Activated naive CD8-positive, alpha-beta T cell (primary cell): ENCODE measurements around the gene NDC1.
A peak's percentile ranks its signal among the peaks of the same experiment; 100 is the strongest.
"Not testable (repeated sequence)": the region's sequence is repeated elsewhere in the genome, so short reads cannot be mapped to it uniquely, and the experiment has no call there.

Experiments
- H3K27ac Mint-ChIP-seq: one replicate; pipeline ENCODE4 v1.8.0; 2021; ENCODE audit warnings: mixed read lengths
- H3K27me3 Mint-ChIP-seq: one replicate; pipeline ENCODE4 v1.8.0; 2021; ENCODE audit warnings: mixed read lengths
- H3K36me3 Mint-ChIP-seq: one replicate; pipeline ENCODE4 v1.8.0; 2021; ENCODE audit warnings: mixed read lengths
- H3K4me1 Mint-ChIP-seq: one replicate; pipeline ENCODE4 v1.8.0; 2021; ENCODE audit warnings: low read depth, mixed read lengths
- H3K4me3 Mint-ChIP-seq: one replicate; pipeline ENCODE4 v1.8.0; 2021; ENCODE audit warnings: mild to moderate bottlenecking, mixed read lengths
- H3K9me3 Mint-ChIP-seq: one replicate; pipeline ENCODE4 v1.8.0; 2021; ENCODE audit warnings: low read depth, mixed read lengths

Gene NDC1, protein sequence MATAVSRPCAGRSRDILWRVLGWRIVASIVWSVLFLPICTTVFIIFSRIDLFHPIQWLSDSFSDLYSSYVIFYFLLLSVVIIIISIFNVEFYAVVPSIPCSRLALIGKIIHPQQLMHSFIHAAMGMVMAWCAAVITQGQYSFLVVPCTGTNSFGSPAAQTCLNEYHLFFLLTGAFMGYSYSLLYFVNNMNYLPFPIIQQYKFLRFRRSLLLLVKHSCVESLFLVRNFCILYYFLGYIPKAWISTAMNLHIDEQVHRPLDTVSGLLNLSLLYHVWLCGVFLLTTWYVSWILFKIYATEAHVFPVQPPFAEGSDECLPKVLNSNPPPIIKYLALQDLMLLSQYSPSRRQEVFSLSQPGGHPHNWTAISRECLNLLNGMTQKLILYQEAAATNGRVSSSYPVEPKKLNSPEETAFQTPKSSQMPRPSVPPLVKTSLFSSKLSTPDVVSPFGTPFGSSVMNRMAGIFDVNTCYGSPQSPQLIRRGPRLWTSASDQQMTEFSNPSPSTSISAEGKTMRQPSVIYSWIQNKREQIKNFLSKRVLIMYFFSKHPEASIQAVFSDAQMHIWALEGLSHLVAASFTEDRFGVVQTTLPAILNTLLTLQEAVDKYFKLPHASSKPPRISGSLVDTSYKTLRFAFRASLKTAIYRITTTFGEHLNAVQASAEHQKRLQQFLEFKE

DNA sequence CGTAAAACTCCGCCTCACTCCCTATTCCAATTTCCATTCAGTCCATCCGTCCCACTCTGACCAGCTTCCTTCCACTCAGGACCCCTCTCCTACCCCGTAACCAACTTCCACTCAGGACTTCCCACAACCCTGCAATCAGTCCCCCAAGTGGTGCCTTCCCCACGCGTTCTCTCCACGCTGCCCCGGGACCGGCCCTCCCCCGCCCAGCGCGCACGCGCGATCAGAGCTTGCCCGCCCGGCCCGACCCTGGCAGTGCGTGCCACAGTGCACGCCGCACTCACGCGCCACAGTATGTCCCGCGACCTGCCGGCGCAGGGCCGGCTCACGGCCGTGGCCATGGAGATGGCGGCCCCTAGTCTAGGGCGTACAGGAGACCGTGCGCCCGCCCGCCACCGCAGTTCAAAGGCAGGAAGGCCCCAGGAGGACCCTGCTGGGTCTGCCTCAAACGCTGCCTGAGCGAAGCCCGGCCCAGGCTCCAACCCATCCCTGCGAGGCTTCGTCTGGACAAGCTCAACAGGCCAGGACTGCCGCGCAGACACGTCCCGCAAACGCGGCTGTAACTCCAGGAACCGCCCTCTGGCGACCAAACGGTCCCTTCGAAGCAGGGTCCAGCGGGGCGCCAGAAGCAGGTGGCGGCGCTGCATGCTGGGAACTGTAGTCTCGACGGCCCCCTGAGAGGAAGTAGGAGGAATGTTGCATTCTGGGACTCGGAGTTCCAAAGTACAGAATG lies at the start of gene NDC1:
NDC1 (minus strand) TSS at position 373 of the 730 bp plus-strand sequence; CDS start at position 338, 35 bp downstream.
- Mint-ChIP-seq H3K27me3 (no peaks in the 10 kb centered on the region), H3K4me1 (peaks cover 26% of the 10 kb centered on the region), H3K27ac (peak within 1 kb of the TSS; percentile 98)

DNA sequence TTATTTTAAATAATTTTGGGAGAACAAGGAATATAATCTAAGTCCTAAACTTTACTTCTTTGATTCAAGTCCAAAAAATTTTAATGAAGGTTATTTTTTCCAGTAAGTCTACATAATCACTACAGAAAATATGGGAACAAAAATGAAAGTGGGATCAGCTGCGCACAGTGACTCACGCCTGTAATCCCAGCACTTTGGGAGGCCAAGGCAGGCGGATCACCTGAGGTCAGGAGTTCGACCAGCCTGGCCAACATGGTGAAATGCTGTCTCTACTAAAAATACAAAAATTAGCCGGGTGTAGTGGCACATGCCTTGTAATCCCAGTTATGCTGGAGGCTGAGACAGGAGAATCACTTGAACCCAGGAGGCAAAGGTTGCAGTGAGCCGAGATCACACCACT lies 45.5 kb upstream of the NDC1 start:
- peaks cover 11% of the 10 kb centered on the region for H3K36me3 Mint-ChIP-seq
- H3K27ac Mint-ChIP-seq, H3K9me3 Mint-ChIP-seq, H3K27me3 Mint-ChIP-seq, H3K4me3 Mint-ChIP-seq: not testable (repeated sequence)
- peaks cover 36% of the 10 kb centered on the region for H3K4me1 Mint-ChIP-seq

More for the DNA sequence above, at the start of gene NDC1:
- peak within 1 kb of the TSS; percentile 96 for H3K4me3 Mint-ChIP-seq
- peaks cover 4% of the 10 kb centered on the region for H3K36me3 Mint-ChIP-seq
- no peaks in the 10 kb centered on the region for H3K9me3 Mint-ChIP-seq

DNA sequence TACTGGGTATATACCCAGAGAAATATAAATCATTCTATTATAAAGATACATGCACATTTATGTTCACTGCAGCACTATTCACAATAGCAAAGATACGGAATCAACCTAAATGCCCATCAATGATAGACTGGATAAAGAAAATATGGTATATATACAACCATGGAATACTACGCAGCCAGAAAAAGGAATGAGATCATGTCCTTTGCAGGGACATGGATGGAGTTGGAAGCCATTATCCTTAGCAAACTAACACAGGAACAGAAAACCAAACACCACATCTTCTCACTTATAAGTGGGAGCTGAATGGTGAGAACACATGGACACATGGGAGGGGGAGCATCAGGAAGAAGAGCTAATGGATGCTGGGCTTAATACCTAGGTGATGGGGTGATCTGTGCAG lies 43.8 kb upstream of the NDC1 start:
- H3K27ac Mint-ChIP-seq, H3K27me3 Mint-ChIP-seq, H3K4me3 Mint-ChIP-seq, H3K9me3 Mint-ChIP-seq: not testable (repeated sequence)
- Mint-ChIP-seq H3K4me1 (peaks cover 24% of the 10 kb centered on the region), H3K36me3 (peaks cover 15% of the 10 kb centered on the region)

DNA sequence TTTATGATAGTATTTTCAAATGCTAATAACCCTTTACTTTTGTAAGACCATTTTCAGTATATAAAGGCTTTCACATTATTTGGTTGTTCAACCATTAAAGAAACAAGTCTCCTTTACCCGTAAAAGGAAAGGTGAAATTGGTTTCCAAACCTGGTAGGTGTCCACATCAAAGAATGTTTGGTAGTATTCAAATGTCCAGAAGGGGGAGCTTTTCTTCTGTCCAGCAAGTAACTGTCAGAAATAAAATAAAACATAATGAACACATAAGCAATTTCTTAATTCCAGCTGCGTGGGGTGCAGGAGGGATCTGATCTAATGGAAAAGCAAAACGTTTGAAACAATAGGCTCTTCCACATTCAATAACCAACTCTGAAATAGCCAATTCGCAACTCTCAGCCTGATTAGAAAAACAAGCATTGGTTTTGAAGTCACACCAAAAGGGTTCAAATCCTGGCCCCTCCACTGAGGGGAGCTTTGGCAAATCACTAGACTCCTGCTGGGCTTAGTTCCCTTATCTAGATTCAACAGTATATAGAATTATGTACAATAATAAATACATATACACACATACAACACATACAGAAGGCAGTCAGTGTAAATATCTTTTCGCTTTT lies 40.5 kb upstream of the NDC1 start:
- H3K4me3 Mint-ChIP-seq: no peak overlapping the region
- H3K36me3 Mint-ChIP-seq: peaks cover 18% of the 10 kb centered on the region
- no peak overlapping the region for H3K27ac Mint-ChIP-seq
- H3K4me1 Mint-ChIP-seq: peaks cover 10% of the 10 kb centered on the region
- H3K27me3 Mint-ChIP-seq: no peaks in the 10 kb centered on the region
- H3K9me3 Mint-ChIP-seq: peaks cover 5% of the 10 kb centered on the region

DNA sequence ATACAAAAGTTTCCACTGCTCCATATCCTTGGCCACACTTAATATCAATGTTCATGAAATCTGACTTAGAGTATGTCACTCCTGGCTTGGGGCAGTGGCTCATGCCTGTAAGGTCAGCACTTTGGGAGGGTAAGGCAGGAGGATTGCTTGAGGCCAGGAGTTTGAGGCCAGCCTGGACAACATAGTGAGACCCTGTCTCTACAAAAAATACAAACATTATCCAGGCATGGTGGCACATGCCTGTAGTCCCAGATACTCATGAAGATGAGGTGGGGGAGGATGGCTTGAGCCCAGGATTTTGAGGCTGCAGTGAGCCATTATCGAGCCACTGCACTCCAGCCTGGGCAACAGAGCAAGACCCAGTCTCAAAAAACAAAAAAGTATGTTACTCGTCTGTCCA lies 37.1 kb upstream of the NDC1 start:
- H3K36me3 Mint-ChIP-seq, H3K4me3 Mint-ChIP-seq, H3K9me3 Mint-ChIP-seq, H3K4me1 Mint-ChIP-seq, H3K27ac Mint-ChIP-seq, H3K27me3 Mint-ChIP-seq: not testable (repeated sequence)

DNA sequence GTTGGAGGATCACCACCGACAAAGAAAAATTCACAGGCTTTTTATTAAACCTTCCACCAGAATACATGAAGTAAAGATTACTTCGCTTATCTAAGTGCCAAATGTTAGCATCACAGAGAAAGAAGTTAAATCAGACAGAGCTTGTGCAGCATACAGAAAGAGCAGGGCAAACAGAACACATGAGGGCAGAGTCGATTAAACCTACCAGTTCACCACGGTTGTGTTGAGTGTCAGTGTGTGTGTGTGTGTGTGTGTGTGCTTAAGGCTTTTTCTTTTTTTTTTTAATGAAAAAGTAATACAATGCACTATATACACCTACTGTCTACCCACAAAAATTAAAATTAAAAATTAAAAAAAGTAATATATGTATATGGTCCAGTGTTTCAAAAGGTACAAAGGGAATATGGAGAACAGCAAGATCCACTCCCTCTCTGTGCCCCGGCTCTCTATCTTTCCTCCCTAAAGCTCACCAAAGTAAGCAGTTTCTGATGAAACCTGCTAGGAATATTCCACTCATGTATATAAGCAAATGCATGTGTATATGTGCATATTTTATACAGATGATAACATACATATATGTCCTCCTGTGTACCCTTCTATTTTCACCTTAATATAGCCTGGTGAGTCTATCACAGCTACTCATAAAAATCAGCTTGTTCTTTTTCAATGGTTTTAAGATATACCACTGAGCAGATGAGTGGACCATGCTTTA lies 33.8 kb upstream of the NDC1 start:
- Mint-ChIP-seq H3K27me3 (no peaks in the 10 kb centered on the region), H3K4me1 (no peaks in the 10 kb centered on the region), H3K27ac (no peak overlapping the region), H3K4me3 (no peak overlapping the region), H3K36me3 (peaks cover 6% of the 10 kb centered on the region), H3K9me3 (no peaks in the 10 kb centered on the region)

DNA sequence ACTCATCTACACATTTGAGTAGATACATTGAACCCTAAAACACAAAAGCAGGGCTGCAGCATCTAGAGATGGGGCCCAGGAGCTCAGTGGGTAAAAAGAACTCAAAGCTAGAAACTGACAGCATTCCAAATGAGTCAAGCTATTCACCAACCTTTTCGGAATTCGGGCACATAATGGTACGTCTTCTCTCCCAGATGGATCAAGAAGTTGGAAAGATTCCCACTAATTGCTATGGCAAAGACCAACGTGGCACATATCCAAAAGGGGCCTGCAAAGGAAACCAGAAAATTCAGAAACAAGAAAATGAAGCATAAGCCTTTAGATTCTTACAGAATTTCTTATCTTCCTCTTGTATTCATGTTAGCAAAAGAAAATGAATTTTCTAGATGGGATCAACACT lies 33.1 kb upstream of the NDC1 start:
- Mint-ChIP-seq H3K36me3 (peaks cover 6% of the 10 kb centered on the region), H3K9me3 (no peaks in the 10 kb centered on the region), H3K4me3 (no peak overlapping the region), H3K27ac (no peak overlapping the region), H3K27me3 (no peaks in the 10 kb centered on the region), H3K4me1 (no peaks in the 10 kb centered on the region)

DNA sequence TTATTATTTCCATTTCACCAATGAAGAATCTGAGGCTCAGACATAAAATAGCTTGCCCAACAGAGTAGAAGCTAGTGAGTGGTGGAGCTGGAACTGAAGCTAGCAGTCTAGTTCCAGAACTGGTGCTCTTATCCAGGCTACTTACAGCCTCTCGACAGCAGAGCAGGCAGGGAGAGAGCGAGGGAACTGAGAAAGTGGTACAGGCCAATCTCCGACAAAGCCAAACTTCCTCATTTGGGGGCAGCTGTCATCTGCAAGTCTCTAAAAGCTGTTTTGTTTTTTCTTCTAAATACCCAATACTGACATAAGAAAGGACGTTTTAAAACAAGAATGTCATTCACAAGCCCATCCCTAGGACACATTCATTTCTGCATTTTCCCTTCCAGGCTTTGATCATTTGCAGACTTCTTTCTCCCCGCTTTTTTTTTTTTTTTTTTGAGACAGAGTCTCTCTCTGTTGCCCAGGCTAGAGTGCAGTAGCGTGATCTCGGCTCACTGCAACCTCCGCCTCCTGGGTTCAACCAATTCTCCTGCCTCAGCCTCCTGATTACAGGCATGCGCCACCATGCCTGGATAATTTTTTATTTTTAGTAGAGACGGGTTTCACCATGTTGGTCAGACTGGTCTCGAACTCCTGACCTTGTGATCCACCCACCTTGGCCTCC lies 31.5 kb upstream of the NDC1 start:
- Mint-ChIP-seq H3K36me3 (peaks cover 3% of the 10 kb centered on the region), H3K4me3 (no peak overlapping the region), H3K27me3 (no peaks in the 10 kb centered on the region), H3K4me1 (no peaks in the 10 kb centered on the region), H3K27ac (no peak overlapping the region), H3K9me3 (no peaks in the 10 kb centered on the region)

DNA sequence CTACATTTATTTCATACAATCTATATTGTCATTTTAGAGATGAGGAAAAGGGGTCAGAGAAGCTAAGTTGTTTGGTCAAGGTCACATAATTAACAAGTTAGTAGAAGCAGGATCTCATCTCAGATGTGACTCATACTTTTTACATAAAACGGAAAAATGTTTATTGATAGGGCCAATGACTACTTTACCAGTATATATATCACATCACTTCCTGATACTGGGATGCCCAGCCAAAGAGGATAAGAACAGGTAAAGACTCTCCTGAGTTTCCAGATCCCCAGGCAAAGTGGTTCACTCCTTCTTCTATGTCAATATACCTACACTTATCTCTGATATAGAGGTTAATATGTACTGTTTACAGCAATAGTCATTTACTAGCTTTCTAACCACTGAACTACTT lies 30.5 kb upstream of the NDC1 start:
- Mint-ChIP-seq H3K27ac (no peak overlapping the region), H3K36me3 (peaks cover 3% of the 10 kb centered on the region), H3K4me3 (no peak overlapping the region), H3K27me3 (no peaks in the 10 kb centered on the region), H3K4me1 (no peaks in the 10 kb centered on the region), H3K9me3 (no peaks in the 10 kb centered on the region)

DNA sequence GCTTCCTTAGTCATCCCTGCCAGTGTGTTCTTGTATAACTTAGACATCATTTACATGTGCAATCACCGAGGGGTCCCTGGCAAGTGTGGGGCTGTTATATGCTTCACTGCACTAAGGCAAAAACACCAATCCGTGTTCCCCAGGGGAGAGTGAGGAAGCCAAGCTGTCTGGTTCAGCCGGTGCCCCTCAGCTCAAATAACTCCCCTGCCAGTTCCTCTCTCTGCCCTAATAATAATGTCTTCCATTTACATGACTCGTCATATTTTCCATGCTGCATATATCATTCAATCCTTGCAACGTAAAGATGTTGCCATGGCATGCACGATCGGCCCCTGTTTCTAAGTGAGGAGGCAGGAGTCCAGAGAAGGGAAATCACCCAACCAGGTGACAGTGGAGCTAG lies 24.4 kb upstream of the NDC1 start:
- no peak overlapping the region for H3K4me3 Mint-ChIP-seq
- peaks cover 1% of the 10 kb centered on the region for H3K4me1 Mint-ChIP-seq
- no peaks in the 10 kb centered on the region for H3K36me3 Mint-ChIP-seq
- no peak overlapping the region for H3K27ac Mint-ChIP-seq
- H3K9me3 Mint-ChIP-seq: no peaks in the 10 kb centered on the region
- H3K27me3 Mint-ChIP-seq: no peaks in the 10 kb centered on the region

DNA sequence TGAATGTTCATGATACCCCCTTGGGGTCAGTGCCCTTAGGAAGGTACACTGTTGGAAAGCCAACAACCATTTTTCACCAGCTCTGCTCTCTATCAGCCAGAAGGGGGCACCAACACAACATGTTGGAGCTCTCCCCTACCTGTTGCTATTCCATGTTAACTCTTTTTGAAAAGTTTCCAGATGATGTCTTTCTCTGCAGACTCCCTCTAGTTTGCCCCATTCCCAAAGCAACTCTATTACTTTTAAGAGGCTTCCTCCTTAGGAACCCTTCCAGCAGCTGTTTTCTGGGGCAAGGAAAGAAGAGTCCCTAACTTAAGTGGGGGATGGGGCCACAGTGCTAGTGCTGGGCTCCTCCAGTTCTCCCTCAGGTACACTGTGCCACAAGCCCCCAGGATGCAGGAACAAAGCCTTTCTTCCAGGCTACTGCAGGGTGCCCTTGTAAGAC lies 22.9 kb upstream of the NDC1 start:
- Mint-ChIP-seq H3K27ac (no peak overlapping the region), H3K4me3 (no peak overlapping the region), H3K36me3 (peaks cover 2% of the 10 kb centered on the region), H3K27me3 (no peaks in the 10 kb centered on the region), H3K9me3 (no peaks in the 10 kb centered on the region), H3K4me1 (peaks cover 1% of the 10 kb centered on the region)

DNA sequence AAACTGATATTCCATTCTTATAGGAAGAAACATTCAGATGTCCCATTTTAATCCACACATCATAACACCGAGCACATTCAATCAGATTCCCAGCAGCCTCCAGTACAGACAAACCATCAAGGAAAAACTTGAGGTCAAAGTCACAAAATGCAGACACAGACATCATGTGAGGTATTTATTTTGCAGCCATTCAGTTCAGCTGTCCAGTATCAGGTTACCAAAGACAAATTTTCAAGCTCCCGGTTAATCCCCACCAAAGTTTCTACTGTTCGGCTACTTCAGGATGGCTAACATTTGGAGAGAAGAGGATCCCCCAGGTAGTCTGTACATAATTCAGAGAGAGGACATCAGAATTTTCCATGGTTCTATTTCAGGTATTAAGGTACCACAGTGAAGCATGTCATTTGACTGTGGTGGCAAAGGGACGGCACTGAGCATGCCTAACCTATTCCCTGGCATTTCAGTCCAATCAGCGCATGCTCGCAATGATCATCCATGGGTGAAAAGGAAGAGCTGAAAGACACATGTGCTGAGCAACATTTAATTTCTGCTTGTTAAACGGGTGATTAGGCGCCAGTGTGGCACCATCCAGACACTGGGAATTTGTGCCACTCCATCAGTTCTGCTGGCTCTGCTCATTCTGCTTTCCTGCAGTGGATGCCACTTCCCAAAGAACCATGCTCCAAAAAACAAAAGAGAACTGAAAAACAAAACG lies 13.6 kb upstream of the NDC1 start:
- H3K4me3 Mint-ChIP-seq: no peak overlapping the region
- H3K4me1 Mint-ChIP-seq: no peaks in the 10 kb centered on the region
- H3K27me3 Mint-ChIP-seq: no peaks in the 10 kb centered on the region
- no peaks in the 10 kb centered on the region for H3K9me3 Mint-ChIP-seq
- H3K36me3 Mint-ChIP-seq: peaks cover 11% of the 10 kb centered on the region
- H3K27ac Mint-ChIP-seq: no peak overlapping the region

DNA sequence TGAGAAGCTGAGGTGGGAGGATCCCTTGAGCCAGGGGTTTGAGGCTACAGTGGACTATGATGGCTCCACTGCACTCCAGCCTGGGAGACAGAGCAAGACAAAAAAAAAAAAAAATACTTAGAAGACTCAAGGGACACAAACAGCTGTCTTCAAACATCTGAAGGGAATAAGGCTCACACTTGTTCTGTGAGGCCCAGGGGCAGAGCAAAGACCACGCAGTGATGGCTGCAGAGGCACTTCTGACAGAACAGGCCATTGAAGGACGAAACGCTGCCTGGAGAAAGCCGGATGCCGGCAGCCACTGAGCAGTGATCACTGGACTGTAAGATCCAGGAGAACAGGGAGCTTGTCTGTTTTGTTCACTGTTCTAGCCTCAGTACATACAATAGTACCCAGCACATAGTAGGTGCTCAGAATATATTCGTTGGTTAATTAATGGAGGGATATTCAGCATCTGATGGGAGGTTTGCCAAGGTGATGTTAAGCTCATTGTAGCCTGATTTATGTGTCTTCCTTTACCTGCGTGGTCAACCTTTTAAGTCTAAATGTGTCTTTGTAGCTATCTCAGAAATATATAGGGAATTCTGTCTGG lies 12.1 kb upstream of the NDC1 start:
- H3K4me3 Mint-ChIP-seq: no peak overlapping the region
- H3K4me1 Mint-ChIP-seq: no peaks in the 10 kb centered on the region
- H3K27me3 Mint-ChIP-seq: no peaks in the 10 kb centered on the region
- no peaks in the 10 kb centered on the region for H3K9me3 Mint-ChIP-seq
- H3K36me3 Mint-ChIP-seq: peaks cover 7% of the 10 kb centered on the region
- H3K27ac Mint-ChIP-seq: no peak overlapping the region
